GM12892 (cell line): ENCODE data around the gene IL17C.
"Not testable (repeated sequence)": the region's sequence is repeated elsewhere in the genome, so short reads cannot be mapped to it uniquely, and the experiment has no call there.

Source experiments
- POLR2A ChIP-seq: IDR thresholded peaks from 2 replicates; pipeline ENCODE4 v1.6.1; 2011; ENCODE audit warnings: low read depth, low read length, control low read depth
- POLR2AphosphoS5 ChIP-seq: IDR thresholded peaks from 2 replicates; pipeline ENCODE4 v1.6.1; 2011; ENCODE audit warnings: low read depth, low read length, control low read depth

- not testable (repeated sequence) for TF ChIP-seq POLR2A, POLR2AphosphoS5
Measured at GRCh38 chr16:88669493-88669892, 31.1 kb downstream of the IL17C start.
